GM13977 (cell line): Measurements from ENCODE around the gene VAPB.

Experiments used
- DNase-seq: peaks from one replicate; pipeline ENCODE4 v3.0.0; 2012; ENCODE audit warnings: low spot score
- in situ Hi-C: fragments of 300-500 bp; cut with MboI; formaldehyde crosslinking; loops from one replicate; pipeline ENCODE4 v1.12.0; 2022; ENCODE audit warnings: low sequenced_read_pairs, low pct_unique_long_range_greater_than_20kb, mixed read lengths, inconsistent platforms; ENCODE audit not compliant: unreplicated experiment
- TF ChIP-seq, protein P1 (sequence below): IDR thresholded peaks from 2 replicates; pipeline ENCODE4 v1.5.1; 2012; ENCODE audit warnings: mild to moderate bottlenecking, control low read depth; ENCODE audit not compliant: insufficient read depth; ENCODE audit errors: extremely low read depth, missing control alignments

Gene VAPB

DNA sequence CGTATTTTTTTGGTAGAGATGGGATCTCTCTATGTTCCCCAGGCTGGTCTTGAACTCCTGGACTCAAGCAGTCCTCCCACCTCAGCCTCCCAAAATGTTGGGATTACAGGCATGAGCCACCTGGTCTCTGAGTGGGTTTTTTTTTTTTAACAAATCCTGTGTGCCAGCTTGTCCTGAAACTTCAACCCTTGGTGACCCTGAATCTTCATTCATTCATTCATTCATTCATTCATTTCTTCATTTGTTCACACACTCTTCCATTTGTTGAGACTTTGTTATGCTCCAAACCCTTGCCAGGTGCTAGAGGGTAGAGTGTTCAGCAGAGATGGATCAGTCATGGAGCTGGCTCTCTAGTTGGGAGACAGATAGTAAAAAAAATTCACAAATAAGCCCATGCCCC lies 12.0 kb upstream of the VAPB start:
- no peak for DNase-seq
- in situ Hi-C loops = no loop called here
- TF ChIP-seq, protein P1, sequence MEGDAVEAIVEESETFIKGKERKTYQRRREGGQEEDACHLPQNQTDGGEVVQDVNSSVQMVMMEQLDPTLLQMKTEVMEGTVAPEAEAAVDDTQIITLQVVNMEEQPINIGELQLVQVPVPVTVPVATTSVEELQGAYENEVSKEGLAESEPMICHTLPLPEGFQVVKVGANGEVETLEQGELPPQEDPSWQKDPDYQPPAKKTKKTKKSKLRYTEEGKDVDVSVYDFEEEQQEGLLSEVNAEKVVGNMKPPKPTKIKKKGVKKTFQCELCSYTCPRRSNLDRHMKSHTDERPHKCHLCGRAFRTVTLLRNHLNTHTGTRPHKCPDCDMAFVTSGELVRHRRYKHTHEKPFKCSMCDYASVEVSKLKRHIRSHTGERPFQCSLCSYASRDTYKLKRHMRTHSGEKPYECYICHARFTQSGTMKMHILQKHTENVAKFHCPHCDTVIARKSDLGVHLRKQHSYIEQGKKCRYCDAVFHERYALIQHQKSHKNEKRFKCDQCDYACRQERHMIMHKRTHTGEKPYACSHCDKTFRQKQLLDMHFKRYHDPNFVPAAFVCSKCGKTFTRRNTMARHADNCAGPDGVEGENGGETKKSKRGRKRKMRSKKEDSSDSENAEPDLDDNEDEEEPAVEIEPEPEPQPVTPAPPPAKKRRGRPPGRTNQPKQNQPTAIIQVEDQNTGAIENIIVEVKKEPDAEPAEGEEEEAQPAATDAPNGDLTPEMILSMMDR = no peak

DNA sequence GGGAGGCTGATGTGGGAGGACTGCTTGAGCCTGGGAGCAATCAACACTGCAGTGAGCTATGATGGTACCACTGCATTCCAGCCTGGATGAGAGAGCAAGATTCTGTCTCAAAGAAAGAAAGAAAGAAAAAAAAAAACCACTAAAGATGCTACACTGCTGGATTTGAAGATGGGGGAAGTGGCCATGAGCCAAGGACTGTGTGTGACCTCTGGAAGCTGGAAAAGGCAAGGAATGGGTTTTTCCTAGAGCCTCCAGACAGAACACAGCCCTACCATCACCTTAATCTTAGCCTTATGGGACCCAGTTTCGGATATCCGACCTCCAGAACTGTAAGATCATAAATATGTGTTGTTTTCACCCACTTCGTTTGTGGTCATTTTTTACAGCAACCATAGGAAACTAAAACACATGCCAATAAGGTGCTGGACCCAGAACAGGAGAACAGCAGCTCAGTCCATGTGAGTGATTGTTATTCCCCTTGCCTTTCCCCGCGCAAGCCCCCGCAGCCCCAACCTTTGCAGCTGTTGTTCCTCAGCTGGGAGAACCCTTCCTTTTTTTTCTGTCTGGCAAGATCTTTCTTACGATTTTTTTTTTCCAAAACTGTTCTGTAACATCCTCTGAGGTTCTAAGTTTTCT lies 11.1 kb upstream of the VAPB start:
- DNase-seq = no peak
- in situ Hi-C loops = no loop called here
- TF ChIP-seq, protein P1 = no peak

DNA sequence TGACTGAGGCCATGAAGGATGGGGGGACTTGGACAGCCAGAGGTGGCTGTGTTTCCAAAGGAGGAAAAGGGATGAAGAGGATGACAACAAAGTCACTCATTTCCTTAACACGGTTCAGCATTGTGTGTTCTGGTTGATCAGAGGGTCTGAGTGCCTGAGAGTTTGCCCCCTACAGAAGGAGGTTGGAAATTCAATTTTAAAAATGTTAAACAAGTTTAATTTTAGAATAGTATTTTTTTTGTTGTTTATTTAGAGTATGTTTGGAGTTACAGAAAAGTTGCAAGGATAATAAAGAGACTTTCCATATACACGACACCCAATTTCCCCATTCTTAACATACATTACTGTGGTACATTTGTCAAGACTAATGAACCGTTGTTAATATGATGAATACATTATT lies 10.3 kb upstream of the VAPB start:
- DNase-seq = no peak
- in situ Hi-C loops = no loop called here
- TF ChIP-seq, protein P1 = no peak

DNA sequence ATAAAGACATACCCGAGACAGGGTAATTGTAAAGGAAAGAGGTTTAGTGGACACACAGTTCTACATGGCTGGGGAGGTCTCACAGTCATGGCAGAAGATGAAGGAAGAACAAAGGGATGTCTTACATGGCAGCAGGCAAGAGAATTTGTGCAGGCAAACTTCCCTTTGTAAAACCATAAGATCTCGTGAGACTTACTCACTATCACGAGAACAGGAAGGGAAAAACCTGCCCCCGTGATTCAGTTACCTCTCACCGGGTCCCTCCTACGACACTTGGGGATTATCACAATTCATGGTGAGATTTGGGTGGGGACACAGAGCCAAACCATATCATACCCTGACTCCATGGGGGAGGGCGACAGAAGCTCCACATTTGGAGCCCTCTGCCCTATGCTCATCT lies 7.4 kb upstream of the VAPB start:
- no peak for DNase-seq
- TF ChIP-seq, protein P1 = no peak
- in situ Hi-C loops = no loop called here

DNA sequence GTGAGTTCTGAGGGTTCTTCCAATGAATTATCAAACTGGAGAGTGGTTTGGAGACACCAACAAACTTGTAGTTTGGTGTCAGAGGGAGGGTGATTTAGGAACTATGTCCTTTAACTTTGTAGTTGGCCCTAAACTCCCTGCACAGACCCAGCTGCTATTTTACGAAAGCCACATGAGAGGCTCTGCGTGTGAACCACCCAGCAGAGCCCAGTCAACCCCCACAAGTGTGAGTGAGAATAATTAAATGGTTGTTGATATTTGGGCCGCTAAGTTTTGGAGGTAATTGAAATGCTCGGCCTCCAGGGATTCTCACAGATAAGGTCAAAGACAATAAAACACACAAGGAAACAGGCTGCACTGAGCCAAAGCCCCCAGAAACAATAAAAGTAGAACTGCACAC lies 6.9 kb upstream of the VAPB start:
- DNase-seq = no peak
- TF ChIP-seq, protein P1 = no peak
- in situ Hi-C loops = no loop called here

DNA sequence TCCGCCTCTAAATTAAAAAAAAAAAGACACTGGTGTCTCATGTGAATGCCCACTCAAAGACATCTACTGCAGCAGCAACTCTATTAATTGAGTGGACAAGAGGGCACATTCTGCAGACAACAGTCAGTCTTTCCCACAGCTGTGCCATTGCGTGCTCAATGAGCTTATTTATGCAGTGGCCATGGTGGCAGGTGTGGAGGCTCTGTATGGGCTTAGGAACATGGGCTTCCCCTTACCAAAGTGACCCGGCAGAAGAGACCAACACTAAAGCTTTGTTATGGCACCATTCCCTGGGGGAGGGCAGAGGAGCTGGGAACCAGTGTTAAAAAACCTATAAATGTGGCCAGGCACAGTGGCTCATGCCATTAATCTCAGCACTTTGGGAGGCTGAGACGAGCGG lies 4.2 kb upstream of the VAPB start:
- TF ChIP-seq, protein P1 = no peak
- DNase-seq = no peak
- in situ Hi-C loops = no loop called here

DNA sequence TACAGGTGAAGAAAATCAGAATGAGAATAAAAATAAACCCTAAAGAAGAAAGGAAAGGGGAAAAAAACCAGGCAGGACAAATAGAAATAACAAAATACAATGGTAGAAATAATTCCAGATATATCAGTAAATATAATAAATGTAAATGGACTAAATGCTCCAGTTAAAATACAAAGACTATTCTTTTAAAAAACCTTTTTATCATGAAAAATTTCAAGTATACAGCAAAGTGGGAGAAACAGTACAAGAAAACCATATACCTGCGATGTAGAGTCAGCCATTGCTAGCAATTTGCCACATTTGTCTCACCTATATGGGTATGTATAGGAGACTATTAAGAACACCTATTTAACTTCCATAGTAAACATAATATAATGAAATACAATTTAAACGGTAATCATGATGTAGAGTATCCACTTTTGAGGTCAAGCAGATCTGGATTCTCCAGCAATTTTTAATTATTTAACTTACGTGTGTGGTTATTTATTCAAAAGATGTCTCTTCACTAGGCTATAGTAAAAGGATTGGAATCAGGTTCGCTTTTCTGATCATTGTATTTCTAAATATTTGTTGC lies 914 bp upstream of the VAPB start:
- TF ChIP-seq, protein P1 = no peak
- in situ Hi-C loops = no loop called here

More for the DNA sequence above, 914 bp upstream of the VAPB start:
- DNase-seq = no peak
